IPS-NIHi11 (cell line): ENCODE data around the gene ANXA6.

Source experiments
- DNase-seq: peaks from one replicate; pipeline ENCODE4 v3.0.0; 2012; ENCODE audit warnings: mixed read lengths, low spot score

Gene ANXA6

DNA sequence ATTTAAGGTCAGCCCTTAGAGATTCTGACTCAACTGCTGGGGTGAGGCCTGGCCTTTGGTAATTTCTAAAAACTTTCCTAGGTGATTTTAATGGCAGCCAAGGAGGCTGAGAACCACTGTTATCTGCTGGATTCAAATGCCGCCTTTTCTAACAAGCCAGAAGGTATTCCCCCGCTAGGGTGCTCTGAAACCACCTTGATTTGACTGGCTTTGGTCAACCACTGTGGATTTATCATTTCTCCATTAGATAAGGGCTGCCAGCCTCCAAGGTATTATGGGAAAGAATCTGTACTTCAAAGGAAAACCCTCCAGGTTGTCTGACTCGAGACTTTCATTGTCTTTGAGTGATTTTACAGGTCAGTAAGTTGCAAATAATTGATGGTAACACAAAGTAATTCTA is 4.3 kb downstream of the ANXA6 start:
- DNase-seq: no peak

DNA sequence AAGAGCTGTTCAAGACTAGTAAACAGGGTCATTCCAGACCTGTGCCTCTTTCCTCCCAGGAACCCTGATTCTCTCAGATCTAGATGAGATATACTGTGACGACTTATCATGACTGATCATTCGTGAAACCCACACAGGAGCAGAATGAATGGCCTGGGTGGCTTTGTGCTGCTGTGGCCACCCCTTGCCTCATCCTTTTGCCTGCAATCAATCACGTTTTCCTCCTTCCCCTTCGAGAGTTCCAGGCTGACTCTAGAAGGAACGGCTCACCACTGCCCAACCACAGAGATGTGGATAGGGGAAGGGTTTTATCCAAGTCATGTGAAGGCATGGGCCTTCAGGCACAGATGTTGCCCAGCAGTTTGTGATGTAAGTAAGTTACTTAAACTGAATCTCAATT is 5.8 kb downstream of the ANXA6 start:
- DNase-seq: no peak

DNA sequence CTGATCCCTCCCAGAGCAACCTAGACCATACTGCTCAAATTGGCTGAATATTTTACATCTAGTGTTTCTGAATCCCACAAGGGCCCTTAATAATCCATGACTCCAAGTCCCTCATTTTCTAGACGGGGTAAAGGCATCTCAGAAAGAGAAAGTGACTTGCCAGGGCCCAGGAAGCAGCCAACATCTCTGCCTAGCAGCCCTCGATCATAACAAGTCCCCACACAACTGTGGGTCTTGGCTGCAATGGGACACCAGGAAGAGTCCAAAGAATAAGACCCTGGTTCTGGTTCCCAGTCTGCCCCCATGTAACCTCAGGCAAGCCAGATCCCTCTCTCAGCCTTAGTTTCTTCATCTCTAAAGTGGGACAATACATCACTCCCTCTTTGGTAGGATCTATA is 6.3 kb downstream of the ANXA6 start:
- no peak for DNase-seq

DNA sequence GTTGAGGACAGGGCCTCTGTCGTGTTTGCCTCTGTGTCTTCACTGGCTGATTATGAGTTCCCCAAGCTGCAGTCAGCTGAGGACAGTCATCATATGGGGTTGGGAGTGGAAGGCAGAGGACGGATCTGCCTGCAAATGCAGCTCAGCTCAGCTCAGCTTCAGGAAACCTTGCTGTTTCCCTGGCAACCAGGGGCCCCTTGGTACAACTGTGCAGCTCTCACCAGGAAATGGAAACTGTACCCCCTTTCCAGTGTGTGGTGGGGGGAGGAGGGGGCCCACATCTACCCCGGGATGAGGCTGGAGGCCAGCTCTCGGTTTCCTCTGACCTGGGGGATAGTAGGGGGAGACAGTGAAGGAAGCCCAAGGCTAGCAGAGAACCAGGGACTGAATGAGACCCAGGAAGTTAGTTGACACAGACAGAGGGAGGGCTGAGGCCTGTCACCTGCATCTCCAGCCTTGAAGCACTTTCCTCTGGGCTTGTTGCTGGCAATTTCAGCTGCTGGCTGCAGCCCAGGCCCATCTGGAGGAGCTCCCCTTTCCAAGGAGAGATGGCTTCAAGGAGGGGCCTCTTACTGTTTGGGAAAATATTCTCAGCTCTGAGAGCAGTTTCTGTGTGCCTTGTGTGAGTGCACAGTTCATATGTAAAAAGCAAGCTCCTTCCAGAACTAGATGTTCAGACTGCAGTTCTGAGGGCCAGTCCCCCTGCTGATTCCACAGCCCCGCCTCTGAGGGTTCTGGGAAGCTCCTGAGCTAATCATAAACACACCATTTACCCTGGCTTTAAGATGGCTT is 6.9 kb downstream of the ANXA6 start:
- peak; percentile 29 for DNase-seq

DNA sequence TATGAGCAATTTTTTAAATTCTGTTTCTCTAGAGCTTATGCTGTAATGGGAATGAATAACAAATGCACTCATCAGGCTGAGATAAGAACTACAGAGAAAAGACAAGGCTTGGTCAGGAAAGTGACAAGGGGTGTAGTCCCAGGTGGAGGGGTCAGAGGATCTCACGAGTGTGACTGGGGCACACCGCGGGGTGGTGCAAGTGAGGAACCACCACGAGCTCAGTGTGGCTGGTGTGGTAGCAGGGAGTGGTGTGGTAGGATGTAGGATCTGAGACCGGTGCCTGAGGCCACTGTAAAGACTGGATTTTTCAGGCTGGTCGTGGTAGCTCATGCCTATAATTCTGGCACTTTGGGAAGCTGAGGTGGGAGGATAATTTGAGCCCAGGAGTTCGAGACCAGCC is 9.0 kb downstream of the ANXA6 start:
- no peak for DNase-seq

DNA sequence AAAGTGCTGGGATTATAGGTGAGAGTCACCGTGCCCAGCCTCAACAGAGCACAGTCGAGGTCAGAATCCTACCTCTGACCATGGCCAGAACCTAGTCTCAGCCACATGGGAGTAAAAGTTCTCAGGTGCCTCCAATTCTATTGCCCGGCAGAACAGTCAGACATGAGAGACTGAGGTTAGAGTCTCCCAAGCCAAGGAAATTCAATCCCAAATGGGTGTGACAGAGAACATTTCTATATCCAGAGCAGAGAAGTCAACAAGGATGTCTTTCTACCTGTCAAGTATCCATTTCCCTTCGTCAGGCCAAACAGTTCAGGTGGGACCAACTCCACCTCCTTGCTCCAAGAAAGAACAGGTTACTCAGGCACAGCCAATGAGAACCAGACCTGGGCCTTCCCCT is 10.5 kb downstream of the ANXA6 start:
- DNase-seq: no peak

DNA sequence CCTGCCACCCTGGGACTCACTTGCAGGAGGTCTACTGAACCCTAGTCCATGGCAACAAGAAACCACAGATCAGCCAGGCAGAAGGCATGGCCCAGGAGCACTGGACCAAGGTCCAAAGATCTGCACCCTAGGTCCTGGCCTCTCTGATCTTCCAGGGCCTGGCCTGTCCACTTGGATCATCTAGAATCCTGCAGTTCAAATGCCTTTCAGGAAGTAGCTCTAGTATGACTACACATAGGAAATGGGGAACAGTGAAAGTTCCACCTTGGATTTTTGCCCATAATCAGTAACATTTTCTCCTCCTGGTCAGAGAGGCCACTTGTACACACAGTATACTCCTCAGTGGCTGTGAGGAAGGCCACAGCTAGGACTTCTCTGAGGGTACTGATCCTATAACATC is 11.5 kb downstream of the ANXA6 start:
- DNase-seq: no peak

DNA sequence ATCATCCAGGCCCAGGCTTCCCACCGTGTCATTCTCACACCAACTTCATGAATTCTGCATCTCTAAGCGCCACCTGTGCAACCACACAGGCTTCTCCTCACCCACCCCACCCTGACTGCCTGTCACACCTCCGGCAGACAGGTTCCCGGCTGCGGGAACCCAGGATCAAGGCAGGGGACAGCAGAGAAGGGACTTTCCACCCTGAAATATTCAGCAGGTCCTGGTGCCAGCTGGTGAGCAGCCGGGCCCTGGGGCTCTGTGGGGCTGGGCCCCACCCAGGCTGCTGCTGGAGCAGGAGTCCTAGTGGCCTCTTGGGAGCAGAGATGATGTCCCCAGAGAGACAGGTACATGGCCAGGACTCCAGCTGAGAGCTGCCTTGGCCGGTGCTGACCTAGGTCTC is 12.7 kb downstream of the ANXA6 start:
- no peak for DNase-seq

DNA sequence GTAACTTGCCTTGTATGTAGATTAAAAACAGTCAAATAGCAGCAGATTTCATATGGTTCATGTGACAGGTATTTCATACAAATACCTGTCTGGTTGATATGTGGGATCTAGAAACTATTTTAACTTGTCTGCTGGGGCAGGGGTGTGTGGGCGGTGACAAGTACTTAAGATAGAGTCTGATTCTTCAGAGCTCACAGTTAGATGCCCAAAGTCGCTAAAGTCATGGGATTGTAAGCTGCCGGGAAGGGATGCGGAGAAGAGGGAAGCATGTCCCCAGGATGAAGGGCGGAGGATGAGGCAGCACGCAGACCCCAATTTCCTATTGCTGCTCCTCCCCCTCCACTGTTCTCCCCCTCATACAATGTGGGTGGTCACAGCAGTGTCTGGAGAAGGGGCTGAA is 13.3 kb downstream of the ANXA6 start:
- no peak for DNase-seq

DNA sequence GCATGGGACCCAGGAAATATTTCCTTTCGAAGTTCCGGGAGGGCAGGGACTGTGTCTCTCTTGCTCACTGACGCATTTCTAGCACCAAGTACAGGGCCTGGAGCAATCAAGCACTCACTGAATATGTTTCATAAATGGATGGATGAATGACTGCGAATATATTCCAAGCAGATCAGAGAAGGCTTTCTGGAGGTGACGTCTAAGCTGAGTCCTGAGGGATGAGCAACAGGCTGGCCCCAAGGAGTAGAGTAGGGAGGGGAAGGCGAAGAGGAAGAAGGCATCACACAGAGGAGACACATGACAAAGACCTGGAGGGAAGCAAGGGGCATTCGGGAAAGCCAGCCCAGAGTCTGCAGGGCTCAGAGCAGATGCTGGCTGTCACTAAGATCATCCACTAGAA is 13.9 kb downstream of the ANXA6 start:
- no peak for DNase-seq

DNA sequence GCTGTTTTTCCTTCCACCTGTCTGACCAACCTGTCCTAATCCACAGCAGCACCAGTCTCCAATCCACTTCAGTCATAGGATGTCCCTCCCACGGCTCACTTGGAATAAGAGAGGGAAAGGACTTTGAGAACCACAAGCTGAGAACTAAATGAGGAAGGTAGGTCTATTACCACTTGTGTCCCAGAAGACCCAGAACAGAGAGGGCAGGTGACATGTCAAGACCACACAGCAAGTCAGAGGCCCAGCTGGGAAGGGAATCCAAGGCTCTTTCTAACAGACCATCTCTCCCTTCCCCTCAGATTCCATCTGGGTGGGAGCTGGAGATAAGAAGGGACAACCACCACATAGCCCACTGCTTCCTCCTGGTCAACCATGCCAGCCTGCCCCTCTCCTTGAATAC is 14.6 kb downstream of the ANXA6 start:
- DNase-seq: no peak

DNA sequence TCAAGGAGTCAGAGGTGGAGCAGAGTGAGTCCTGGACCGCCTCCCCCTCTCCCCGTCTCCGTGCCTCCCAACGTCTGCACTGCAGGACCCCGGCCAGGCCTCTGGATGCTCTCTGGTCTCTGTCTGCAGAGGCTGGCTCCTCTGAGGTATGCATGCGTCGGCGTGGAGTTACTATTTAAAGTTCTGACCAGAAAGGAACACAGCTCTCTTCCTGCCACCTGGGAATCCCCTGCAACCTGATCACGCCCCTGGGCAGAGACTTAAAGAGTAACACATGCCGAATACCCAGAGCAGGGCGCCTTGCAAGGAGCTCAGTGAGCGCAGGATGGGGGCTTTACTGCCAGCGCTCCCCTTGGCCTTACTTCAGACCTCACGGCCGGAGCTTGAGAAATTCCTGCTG is 16.0 kb downstream of the ANXA6 start:
- peak; percentile 63 for DNase-seq

DNA sequence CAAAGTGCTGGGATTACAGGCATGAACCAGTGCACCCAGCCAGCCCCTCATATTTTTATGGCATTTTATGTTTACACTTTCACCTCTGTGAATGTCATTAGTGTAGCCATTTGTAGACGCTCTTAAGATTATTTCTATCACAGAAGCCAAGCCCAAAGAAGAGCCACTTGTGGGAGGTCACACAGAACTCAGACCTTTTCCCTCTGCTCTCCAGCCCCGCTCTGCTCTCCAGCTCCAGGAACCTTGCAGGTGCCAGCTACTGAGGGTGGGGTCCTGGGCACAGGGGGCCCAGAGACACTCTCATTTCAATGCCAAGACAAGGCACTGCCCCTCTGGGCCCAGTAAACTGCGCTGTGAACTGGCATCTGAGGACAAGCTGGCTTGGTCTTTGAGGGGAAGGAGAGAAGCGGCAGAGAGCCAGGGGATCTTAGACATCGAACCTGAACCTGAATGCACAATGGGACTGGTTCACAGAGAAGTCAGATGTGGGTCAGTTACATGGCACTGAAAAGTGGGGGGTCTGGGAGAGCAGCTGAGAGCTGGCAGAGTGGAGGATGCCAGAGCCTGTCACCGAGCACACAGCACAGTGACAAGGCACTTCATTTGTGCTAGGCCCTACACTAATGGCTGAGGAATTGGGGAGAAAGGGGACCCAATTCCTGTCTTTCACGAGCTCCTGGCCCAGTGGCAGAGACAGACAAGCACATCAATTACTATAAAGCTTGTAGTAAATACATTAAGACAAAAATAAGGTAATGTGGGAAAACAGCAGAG is 16.7 kb downstream of the ANXA6 start:
- DNase-seq: no peak

DNA sequence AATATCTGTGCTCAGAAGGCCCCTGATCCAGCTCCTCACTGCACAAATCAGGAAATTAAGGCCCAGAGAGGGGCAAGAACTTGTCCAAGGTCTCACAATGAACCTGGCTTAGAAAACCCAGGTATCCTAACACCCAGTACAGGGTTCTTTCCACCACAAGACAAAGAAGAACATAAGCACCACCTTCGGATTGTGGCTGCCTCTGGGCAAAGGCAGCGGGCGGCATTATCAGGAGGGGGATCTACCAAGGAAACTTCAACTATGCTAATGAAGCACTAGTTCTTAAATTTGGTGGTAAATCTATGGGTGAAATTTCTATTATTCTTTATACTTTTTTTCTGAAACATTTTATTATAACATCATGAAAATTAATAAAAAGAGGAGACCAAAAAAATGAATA is 17.9 kb downstream of the ANXA6 start:
- DNase-seq: no peak

DNA sequence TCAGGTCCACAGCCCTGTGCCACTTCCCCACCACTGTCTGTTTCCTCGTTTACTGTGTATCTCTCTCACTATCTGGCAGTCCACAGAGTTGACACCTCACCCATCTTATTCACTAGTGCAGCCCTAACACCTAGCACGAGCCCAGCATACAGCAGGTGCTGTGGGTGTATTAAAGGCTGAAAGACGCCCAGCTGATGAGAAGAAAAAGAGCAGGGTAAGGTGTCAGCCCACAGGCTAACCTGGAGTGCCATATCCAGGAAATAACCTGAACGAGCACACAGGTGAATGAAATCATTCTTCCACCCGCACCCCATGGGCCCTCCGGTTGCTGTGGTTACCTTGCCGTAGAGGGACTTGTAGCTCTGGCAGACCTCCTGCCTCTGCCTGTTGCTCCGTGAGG is 18.6 kb downstream of the ANXA6 start:
- no peak for DNase-seq

DNA sequence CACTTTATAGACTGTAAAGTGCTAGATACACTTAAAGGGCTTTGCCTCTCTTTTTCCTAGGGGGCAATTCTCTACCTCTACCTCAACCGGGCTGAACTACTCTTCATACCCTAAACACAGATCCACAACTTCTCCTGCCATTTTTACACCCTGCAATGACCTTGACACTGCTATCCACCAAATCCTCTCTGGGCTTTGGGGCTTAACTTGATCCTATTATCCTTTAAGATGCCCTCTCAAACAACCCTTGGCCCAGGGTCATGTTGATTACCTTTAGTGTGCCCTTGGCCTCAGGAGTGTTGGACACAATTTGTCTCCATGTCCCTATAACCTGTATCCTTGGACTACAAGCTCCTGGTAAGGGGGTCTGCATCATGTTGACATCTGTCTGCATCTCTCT is 19.5 kb downstream of the ANXA6 start:
- no peak for DNase-seq

DNA sequence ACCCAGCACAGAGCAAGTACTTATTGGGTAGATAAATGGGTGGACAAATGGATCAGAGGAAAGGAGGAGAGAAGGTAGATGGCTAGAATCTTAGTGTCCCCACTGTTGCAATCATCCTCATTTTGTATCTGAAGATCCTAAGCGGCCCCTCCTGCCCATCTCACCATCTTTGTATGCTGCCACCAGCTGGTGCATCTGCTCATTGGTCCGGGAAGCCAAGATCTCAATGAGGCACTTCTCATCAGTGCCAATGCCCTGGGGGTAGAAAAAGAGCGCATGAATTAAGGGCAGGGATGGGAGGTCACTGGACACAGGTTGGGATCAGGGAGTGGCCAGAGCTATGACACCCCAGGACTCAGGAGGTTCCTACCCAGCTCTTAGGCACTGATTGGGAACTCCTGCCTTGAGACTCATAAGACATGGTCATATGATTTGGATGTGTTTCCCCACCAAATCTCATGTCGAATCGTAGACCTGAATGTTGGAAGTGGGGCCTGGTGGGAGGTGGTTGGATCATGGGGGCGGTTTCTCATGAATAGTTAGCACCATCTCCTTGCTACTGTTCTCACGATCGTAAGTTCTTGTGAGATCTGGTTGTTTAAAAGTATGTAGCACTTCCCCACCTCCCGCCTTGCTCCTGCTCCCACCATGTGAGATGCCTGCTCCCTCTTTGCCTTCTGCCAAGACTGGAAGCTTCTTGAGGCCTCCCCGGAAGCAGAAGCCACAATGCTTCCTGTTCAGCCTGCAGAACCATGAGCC is 20.3 kb downstream of the ANXA6 start:
- no peak for DNase-seq

DNA sequence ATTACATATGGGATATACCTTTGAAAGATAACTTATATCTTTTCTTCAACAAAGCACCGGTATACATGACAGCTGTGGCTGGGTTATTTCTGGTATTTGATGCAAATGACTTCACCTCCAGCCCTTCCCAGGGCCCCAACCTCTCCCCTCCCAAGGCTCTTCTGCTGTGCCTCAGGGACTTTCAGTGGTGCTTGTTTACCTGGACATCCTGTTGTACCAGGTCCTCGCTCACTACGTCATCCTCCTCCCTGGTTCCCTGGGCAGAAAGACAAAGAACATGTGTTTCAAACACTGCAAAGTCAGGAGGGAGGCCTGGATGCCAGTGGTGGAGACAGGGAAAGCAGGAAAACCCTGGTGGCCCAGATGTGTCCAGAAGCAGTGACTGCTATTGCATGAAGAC is 23.4 kb downstream of the ANXA6 start:
- DNase-seq: no peak

DNA sequence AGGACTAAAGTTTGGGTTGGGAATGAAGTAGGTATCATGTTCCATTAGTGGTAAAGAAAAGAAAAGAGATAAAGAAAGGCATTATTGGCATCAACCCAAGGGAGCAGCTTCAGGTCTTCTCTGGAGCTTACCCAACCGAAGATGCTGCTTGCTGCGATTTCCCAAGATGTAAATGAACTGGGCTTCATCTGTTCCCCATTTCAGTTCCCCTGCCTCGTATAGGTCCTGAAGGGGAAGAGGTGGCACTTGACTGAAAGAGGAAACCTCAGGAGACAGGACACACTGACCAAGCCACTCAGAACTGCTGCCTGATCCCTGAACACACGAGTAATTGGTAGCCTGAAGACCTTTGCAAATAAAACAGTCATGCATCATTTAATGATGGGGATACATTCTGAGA is 24.6 kb downstream of the ANXA6 start:
- DNase-seq: no peak

DNA sequence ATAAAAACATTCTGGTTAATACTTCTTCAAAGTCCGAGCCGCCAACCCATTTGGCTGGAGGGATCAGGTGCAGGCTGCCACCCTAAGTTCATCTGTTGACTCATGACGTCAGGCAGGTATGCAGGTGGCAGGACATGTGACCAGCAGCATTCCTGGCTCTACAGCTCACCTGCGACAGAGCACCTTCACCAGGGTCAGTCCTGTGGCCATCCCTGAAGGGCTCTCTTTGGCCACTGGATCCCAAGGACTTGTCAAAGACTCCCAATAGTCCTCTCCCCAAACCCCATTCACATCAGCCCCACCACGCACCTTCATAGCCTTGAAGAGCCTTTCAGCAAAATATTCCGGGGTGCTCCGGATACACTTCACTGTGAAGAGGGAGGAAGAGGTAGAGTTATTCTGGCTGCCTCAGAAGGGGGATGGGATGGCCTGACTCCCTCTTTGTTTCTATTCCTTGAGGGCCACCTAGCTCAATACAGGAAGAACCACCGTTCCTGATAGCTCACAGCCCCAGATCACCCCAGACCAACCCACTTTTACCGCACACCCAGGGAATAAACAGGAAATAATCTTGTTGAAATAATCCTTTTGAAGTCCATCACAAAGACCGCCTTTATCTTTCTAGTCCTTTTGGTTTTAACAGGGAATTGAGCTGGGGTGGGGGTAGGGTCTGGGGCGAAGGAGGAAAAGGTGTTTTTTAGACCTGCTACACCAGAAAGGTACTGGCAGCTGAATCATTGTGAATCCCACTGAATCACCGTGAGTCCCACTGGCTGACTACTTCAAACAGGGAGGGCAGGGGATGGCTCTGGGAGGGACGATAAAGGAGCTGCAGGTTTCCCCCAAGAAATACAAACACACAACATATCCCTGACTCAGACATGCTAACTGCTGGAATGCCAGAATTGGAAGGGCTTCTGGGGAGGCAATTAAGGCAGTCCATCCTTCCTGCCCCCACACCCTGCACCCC is 26.4 kb downstream of the ANXA6 start:
- DNase-seq: no peak

DNA sequence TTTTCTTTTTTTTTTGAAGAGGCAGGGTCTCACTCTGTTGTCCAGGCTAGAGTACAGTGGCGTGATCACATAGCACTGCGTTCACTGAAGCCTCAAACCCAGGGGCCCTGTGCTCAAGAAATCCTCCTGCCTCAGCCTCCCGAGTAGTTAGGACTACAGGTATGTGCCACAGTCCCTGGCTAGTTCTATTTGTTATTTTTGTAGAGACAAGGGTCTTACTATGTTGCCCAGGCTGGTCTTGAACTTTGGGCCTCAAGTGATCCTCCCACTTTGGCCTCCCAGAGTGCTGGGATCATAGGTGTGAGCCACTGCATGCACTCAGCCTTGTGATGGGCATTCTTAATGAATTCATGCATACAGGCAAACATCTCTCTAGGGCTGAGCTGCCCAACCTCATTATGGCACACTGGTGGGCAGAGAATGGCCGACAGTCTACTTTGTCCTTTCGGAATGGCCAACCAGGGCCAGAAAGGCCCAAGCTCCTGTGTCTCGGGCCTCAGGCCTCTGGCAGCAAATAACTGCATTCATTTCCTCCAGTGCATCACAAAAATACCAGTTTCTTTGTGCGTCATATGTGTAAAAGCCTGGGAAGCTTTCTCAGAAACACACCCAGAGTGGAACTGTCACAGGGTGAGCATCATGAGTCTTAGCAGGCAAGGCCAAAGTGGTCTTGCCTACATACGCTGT is 27.2 kb downstream of the ANXA6 start:
- DNase-seq: no peak
